HL-60 (cell line): ENCODE data around the gene ZNF664.

ENCODE experiments used
- DNase-seq, 2 experiments: peaks; one replicate each; pipeline ENCODE4 v3.0.0-alpha.2; 2010 to 2020; ENCODE audit warnings: low read depth in 1 of 2, low spot score in 1 of 2
- H3K27ac ChIP-seq: fragments of 250-450 bp; sonication (Bioruptor Pico); replicated peaks from 2 replicates; pipeline ENCODE4 v1.5.1; 2020; ENCODE audit warnings: mild to moderate bottlenecking, moderate library complexity
- H3K27me3 ChIP-seq: fragments of 250-450 bp; sonication (Bioruptor Pico); 2 replicates; pipeline ENCODE4 v1.5.1; 2021; ENCODE audit warnings: mild to moderate bottlenecking, moderate library complexity; ENCODE audit not compliant: insufficient read depth, poor library complexity, severe bottlenecking
- H3K4me3 ChIP-seq: replicated peaks from 2 replicates; pipeline ENCODE4 v1.5.1; 2011; ENCODE audit warnings: mild to moderate bottlenecking, control low read depth, low read length; ENCODE audit not compliant: insufficient read depth
- GABPA ChIP-seq: IDR thresholded peaks from 2 replicates; pipeline ENCODE4 v1.6.1; 2012; ENCODE audit warnings: low read depth
- POLR2AphosphoS5 ChIP-seq: IDR thresholded peaks from 2 replicates; pipeline ENCODE4 v1.6.1; 2012; ENCODE audit warnings: low read depth
- SPI1 ChIP-seq: IDR thresholded peaks from 2 replicates; pipeline ENCODE4 v1.6.1; 2012; ENCODE audit warnings: low read depth, mild to moderate bottlenecking, borderline replicate concordance
- TF ChIP-seq, protein P1 (sequence below): IDR thresholded peaks from 2 replicates; pipeline ENCODE4 v1.6.1; 2012; ENCODE audit warnings: low read depth; ENCODE audit not compliant: insufficient replicate concordance
- TF ChIP-seq, protein P2 (sequence below): IDR thresholded peaks from one replicate; pipeline ENCODE4 v1.5.1; 2011; ENCODE audit warnings: low read length, control low read depth, inconsistent platforms; ENCODE audit not compliant: insufficient read depth

ZNF664 gene

DNA sequence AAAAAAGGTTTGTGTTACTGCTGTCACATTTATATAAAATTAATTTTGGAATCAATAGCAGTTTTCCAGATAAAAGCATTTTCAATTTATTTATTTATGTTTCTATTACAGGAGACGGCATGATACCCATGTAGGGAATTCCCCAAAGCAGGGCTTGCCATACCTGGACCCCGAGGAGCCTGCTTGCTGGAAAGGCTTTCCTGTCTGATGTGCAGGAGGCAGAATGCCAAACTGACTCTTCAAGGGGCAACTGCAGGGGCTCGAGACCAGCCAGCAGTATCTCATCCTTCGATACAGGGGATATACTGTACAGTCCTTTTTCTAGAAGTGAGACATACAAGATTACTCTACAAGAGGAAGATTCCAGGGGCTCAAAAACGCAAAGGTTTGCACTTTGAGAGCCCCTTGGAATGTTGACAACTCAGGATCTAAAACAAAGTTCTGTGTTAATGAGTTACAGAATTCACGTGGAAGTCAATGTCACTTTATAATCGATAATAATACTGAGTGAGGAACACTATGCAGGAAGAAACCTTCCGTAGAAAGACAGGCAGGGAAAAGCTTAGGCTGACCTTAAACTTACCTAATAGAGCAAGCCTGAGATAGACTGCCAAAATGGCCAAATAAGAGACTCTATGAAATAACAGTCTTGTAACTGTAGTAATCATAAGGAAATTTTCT is 38.6 kb downstream of the ZNF664 start:
- TF ChIP-seq, protein P1, sequence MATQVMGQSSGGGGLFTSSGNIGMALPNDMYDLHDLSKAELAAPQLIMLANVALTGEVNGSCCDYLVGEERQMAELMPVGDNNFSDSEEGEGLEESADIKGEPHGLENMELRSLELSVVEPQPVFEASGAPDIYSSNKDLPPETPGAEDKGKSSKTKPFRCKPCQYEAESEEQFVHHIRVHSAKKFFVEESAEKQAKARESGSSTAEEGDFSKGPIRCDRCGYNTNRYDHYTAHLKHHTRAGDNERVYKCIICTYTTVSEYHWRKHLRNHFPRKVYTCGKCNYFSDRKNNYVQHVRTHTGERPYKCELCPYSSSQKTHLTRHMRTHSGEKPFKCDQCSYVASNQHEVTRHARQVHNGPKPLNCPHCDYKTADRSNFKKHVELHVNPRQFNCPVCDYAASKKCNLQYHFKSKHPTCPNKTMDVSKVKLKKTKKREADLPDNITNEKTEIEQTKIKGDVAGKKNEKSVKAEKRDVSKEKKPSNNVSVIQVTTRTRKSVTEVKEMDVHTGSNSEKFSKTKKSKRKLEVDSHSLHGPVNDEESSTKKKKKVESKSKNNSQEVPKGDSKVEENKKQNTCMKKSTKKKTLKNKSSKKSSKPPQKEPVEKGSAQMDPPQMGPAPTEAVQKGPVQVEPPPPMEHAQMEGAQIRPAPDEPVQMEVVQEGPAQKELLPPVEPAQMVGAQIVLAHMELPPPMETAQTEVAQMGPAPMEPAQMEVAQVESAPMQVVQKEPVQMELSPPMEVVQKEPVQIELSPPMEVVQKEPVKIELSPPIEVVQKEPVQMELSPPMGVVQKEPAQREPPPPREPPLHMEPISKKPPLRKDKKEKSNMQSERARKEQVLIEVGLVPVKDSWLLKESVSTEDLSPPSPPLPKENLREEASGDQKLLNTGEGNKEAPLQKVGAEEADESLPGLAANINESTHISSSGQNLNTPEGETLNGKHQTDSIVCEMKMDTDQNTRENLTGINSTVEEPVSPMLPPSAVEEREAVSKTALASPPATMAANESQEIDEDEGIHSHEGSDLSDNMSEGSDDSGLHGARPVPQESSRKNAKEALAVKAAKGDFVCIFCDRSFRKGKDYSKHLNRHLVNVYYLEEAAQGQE, result no peak
- TF ChIP-seq SPI1 (no peak), GABPA (no peak), POLR2AphosphoS5 (no peak)
- TF ChIP-seq, protein P2, sequence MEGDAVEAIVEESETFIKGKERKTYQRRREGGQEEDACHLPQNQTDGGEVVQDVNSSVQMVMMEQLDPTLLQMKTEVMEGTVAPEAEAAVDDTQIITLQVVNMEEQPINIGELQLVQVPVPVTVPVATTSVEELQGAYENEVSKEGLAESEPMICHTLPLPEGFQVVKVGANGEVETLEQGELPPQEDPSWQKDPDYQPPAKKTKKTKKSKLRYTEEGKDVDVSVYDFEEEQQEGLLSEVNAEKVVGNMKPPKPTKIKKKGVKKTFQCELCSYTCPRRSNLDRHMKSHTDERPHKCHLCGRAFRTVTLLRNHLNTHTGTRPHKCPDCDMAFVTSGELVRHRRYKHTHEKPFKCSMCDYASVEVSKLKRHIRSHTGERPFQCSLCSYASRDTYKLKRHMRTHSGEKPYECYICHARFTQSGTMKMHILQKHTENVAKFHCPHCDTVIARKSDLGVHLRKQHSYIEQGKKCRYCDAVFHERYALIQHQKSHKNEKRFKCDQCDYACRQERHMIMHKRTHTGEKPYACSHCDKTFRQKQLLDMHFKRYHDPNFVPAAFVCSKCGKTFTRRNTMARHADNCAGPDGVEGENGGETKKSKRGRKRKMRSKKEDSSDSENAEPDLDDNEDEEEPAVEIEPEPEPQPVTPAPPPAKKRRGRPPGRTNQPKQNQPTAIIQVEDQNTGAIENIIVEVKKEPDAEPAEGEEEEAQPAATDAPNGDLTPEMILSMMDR, result no peak
- Histone ChIP-seq H3K27me3 (peaks cover 2% of the 10 kb centered on the region), H3K27ac (no peak overlapping the region), H3K4me3 (no peak overlapping the region)
- no peak for DNase-seq

DNA sequence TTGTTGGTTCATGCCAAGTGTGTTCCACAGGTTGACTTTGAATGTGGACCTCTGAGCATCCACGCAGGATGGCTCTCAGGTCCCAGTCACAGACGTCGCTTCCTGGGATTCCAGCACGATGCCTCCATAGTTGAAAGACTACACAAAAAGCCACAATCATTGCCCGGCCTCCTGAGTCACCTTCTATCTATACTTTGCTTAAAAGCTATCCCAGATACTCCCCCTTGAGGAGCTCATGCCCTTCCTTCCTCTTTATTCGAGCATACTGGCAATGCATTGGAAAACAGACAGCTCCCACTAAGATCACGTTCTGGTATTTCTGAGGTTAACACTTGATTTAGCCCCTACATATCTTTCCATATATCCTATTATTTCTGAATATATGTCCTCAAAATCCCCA is 40.1 kb downstream of the ZNF664 start:
- no peak overlapping the region for H3K4me3 ChIP-seq
- peaks cover 2% of the 10 kb centered on the region for H3K27me3 ChIP-seq
- DNase-seq, result no peak
- H3K27ac ChIP-seq, result no peak overlapping the region
- TF ChIP-seq GABPA (no peak), SPI1 (no peak), POLR2AphosphoS5 (no peak)
- TF ChIP-seq, protein P2, result no peak
- TF ChIP-seq, protein P1, result no peak

DNA sequence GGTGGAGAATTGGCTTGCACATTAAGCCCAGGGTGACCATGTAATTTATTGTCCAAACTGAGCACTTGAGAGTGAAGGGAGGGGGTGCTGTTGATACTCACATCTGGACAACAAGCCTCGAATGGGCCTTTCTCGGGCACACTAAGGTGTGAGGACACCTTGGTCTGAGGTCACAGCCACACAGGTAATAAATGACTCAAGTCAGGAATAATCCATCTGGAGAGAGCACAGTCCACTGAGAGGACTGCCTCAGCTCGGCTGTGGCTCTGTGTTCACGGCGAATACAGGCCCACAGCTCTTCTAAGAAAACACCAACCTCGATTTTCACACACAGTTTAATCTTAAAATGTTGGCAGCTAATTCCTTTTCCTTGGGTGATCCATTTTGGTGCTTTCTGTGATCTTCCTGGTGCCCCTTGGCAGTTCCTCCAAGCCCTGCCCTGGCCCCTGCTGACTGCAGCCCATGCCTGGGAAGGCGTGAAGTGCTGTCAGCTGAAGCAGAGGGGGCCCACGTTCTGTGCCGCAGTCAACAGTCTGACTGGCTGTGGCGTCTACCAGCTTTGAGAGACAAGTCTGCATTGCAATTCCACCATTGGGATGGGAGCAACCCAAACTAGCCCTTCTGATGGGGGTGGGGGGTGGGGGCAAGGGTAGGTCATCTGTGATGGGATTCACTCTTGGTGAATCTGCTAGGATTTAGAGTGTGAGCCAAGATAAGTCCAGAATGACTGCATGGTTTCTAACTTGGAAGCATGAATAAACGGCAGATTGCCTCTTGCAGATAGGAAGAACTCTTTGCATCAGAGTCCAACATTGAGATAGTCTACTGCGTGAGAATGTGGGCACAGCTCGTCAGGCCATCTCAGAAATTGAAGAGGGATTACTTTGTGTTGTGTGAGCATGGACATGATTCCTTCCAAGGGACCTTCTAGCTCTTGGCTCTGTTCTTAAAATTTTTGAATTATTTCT is 42.8 kb downstream of the ZNF664 start:
- TF ChIP-seq POLR2AphosphoS5, result no peak
- TF ChIP-seq GABPA, result no peak
- no peak for TF ChIP-seq SPI1
- TF ChIP-seq, protein P2, result no peak
- TF ChIP-seq, protein P1, result no peak
- Histone ChIP-seq H3K4me3 (no peak overlapping the region), H3K27me3 (peaks cover 2% of the 10 kb centered on the region), H3K27ac (no peak overlapping the region)
- no peak for DNase-seq
